Measurements from ENCODE around the gene COL6A1.

GRCh38 chr21:46054031-46054430, 72.5 kb downstream of the COL6A1 start:
- no peak for TF ChIP-seq NR3C1 (CRISPR knock-in tag; conservative IDR thresholded peaks at IDR 0.05; ENCODE audit: low read depth)
- no peak for TF ChIP-seq FOXK1 (CRISPR knock-in tag; IDR thresholded peaks at IDR 0.05)
- no peak for TF ChIP-seq CTCF (IDR thresholded peaks at IDR 0.05)
- no peak for TF ChIP-seq ZNF263 (CRISPR knock-in tag; IDR thresholded peaks at IDR 0.05; ENCODE audit: low read depth)
- no peak for TF ChIP-seq GABPB1 (CRISPR knock-in tag; IDR thresholded peaks at IDR 0.05)
- no peak for TF ChIP-seq NR1H2 (CRISPR knock-in tag; IDR thresholded peaks at IDR 0.05)
- TF ChIP-seq, protein P1, sequence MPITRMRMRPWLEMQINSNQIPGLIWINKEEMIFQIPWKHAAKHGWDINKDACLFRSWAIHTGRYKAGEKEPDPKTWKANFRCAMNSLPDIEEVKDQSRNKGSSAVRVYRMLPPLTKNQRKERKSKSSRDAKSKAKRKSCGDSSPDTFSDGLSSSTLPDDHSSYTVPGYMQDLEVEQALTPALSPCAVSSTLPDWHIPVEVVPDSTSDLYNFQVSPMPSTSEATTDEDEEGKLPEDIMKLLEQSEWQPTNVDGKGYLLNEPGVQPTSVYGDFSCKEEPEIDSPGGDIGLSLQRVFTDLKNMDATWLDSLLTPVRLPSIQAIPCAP (CRISPR knock-in tag; IDR thresholded peaks at IDR 0.05) = no peak
- TF ChIP-seq, protein P2, sequence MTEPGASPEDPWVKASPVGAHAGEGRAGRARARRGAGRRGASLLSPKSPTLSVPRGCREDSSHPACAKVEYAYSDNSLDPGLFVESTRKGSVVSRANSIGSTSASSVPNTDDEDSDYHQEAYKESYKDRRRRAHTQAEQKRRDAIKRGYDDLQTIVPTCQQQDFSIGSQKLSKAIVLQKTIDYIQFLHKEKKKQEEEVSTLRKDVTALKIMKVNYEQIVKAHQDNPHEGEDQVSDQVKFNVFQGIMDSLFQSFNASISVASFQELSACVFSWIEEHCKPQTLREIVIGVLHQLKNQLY (CRISPR knock-in tag; IDR thresholded peaks at IDR 0.05) = no peak
- TF ChIP-seq ATF3 (CRISPR knock-in tag; conservative IDR thresholded peaks at IDR 0.05) = no peak
- TF ChIP-seq TCF7 (CRISPR knock-in tag; IDR thresholded peaks at IDR 0.05; ENCODE audit: low read depth) = no peak
- no peak for TF ChIP-seq SP1 (CRISPR knock-in tag; conservative IDR thresholded peaks at IDR 0.05)
